ENCODE data around the gene NUP98.

NUP98 gene

DNA sequence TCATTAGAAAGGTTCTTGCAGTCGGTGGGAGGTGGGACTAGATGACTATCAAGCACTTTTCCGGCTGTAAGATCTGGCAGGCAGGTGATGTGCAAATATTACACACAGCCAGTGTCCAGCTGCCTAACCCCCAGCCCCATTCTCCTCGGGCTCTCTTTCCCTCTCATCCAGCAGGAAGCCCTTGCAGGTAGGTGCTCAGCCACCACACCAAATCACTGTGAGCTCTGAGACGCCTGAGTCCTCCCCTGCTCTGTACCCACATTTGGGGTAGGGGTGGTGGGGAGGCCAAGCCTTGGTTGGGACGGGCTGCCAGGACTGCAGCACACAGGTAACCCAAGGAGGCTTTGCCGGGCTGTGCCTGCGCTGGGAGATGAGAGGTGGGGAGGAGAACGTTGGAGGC, 156.2 kb downstream of the NUP98 start:
- DNase-seq (ENCODE audit: low read depth in 2 of 2): no peak

DNA sequence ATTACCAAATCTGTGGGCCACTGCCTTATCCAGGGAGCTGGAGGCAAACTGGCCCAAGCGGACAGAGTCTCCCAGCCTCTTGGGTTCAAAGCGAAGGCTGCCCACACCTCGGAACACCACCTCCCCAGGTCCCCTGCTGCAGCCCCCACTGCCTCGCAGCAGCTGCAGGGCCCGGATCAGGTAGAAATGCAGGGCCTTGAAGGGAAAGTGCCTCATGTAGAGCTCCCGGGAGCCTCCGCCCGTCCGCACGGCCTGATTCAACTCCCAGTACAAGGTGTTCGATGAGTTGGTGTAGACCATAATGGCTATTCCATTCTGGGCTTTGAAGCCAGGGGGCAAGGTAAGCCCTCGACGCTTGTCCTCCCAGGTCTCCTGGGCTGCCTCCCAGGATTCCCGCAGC, 157.5 kb downstream of the NUP98 start:
- DNase-seq (ENCODE audit: low read depth in 2 of 2): no peak

DNA sequence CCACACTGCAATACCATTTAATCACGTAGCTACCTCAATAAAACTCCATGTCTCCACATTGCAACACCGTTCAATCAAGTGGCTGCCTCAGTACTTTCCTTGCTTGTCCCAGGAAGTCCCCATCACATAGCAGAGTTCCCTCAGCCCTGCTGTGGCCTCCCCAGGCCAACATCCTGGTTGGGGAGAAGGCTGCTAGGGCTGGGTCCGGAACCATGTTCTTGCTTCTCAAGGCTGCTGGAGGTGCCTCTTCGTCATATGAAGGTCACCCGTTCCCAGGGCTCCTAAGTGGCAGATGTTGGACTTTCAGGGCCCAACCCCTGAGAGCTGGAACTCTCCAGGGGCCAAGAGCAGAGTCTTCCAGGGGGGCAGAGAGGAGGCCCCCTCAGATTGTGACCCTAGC, 158.8 kb downstream of the NUP98 start:
- no peak for DNase-seq (ENCODE audit: low read depth in 2 of 2)

DNA sequence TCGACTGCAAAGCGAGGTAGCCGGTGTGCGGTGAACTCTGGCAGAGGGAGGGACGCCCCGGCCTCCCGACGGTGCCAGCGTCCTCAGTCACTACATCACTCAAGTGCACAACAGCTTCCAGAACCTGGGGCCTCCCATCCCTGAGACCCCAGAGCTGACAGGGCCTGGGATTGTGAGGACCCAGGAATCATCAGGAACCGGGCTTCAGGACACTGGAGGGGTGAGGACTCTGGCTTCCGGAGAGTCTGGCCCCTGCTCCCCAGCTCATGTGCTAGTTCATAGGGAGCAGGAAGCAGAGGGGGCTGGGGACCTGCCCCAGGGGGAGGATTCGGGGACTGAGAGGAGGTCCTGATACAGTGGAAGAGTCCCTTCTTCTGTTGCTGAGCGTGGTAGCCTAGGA, 160.2 kb downstream of the NUP98 start:
- DNase-seq (ENCODE audit: low read depth in 2 of 2): no peak

DNA sequence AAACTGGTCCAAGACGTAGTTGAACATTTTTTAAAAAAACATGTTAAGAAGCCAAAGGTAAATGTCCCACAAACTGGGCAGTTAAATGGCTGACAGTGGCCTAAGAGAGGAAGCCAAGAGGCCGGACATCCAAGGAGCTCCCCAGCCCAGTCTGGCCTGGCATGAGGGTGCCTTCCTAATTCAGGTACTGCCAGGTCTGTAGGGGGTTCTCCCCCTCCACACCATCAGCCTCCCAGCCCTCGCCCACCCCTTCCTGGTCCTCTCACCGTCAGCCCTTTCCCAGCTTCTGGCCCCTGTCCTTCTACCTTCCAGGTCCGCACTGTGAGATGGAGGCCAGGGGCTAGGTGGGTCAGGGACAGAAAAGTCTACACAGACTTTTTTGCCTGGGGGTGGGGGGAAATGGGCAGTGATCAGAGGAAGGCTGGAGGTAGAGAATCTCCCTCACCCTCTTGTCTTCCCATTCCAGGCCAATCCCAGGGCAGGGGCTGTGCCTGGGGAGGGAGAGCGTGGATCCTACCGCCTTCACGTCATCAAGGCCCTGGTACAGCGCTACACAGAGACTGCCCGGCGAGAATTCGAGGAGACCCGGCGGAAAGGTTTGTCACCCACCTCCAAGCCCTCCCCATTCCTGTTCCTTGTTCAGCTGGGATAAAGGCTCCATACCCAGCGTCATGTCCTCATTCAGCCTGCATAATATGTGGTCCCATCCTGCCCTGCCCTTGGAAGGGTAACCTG, 161.5 kb downstream of the NUP98 start:
- DNase-seq (ENCODE audit: low read depth in 2 of 2): no peak

DNA sequence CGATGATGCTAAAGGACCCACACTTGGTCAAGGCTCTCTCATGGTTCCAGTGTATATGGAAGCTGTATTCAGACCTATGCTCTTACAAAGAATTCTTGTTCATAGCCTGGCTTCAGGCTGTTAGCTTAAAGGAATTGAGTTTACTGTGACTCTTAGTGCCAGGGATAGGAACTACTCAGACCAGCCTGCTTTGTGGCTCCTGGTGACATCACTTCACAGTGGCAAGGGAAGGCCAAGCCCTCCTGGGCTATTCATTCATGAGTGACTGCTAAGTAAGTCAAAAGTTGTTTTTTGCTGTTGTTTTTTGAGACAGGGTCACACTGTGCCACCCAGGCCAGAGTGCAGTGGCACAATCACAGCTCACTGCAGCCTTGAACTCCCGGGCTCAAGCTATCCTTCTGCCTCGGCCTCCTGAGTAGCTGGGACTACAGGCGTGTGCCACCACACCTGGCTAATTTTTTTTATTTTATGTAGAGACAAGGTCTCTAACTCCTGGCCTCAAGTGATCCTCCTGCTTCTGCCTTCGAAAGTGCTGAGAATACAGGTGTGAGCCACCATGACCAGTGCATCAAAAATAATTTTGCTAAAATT, 165.2 kb downstream of the NUP98 start:
- DNase-seq (ENCODE audit: low read depth in 2 of 2): no peak

DNA sequence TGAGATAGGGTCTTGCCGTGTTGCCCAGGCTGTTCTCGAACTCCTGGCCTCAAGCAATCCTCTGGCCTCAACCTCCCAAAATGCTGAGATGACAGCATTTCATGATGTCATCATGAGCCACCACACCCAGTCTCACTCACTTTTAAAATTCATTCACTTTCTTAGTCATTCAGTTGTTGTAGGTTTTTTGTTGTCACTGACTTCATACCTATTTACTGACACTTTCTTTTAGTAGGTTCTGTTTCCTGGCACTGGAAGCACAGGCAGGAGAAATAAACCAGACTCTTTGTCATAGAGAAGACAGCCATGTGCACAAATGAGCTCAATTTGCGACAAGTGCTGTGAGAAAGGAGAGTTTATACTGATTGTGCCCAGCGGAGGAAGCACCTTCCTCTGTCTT, 166.0 kb downstream of the NUP98 start:
- DNase-seq (ENCODE audit: low read depth in 2 of 2): no peak

DNA sequence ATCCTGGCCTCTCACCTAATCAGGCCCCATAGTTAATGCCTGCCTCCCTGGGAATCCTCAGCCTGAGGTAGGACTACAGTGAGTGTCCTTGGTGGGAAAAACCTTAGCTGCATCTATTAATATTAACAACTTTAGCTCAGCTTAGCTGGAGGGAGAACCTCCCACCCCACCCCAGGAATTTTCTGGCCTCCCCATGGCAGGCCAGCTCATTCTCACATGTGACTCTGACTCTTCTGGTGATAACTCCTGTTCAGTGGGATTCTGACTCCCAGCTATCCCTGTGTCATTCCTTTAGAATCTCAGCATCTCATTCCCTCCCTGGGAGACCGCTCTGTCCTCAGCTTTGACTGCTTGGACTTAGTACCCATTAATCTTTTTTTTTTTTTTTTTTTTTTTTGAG, 170.1 kb downstream of the NUP98 start:
- no peak for DNase-seq (ENCODE audit: low read depth in 2 of 2)

DNA sequence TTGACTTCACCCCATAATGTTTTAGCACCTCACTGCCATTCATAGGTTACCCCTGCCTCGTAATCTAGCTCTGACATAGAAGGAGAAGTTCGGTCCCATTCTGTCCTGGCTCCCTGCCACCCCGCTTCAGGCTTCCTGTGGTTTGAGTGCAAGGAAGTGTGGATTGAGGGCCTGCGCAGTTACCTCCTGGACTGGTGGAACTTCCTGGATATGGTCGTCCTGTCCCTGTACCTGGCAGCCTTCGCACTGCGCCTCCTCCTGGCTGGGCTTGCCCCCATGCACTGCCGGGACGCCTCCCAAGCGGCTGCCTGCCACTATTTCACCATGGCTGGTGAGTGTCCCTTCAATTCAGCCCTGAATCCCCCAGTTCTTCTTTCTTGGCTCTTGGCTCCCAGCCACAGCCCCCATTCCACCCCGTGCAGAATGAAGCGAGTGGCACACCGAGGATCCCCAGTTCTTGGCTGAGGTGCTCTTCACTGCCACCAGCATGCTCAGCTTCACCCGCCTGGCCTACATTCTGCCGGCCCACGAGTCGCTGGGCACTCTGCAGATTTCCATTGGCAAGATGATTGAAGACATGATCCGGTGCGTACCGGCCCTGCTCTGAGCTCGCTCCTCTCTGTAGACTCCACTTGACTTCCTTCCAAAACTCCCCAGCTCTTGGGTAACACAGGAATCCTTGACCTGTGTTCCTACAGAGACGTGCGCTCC, 170.9 kb downstream of the NUP98 start:
- DNase-seq (ENCODE audit: low read depth in 2 of 2): no peak
